Measurements from ENCODE around the gene PPP3R1.

GRCh38 chr2:68248806-68249205, 3.5 kb downstream of the PPP3R1 start:
- TF ChIP-seq POLR2A (IDR thresholded peaks at IDR 0.05; ENCODE audit: low read depth, low read length) (no peak), POLR2AphosphoS5 (IDR thresholded peaks at IDR 0.05; ENCODE audit: low read depth, low read length) (no peak), TAF1 (IDR thresholded peaks at IDR 0.05; ENCODE audit: borderline replicate concordance, low read depth, low read length) (no peak)

All from GM12892 (cell line).